HCT116 (cell line): ENCODE results near the gene CHD3. TPM values are rescaled to one million over a fixed set of nuclear protein-coding genes. Genes with fewer than 3 reads are reported as not detected.
A peak's percentile ranks its signal among the peaks of the same experiment; 100 is the strongest.

Source experiments
- ATAC-seq: fragments of 200-7000 bp; cut with Tn5 transposase; 2 replicates; pipeline ENCODE4 v1.9.1; 2020; ENCODE audit warnings: mild to moderate bottlenecking, moderate library complexity
- BruUV-seq: library from RNA; stranded (reverse); fragments of 400-500 nt; replicated peaks from 2 replicates; lab custom pipeline; 2021; lab: Mats Ljungman, UMichigan
- CTCF ChIA-PET: fragments of 300-600 bp; sonication (Branson Sonifier 250); formaldehyde crosslinking; loops from one replicate; lab custom pipeline; 2021; ENCODE audit warnings: antibody characterized with exemption; lab: Charles Lee
- POLR2A ChIA-PET: fragments of 300-600, 350-600 bp; sonication (Branson Sonifier 250); formaldehyde crosslinking; loops from one replicate; lab custom pipeline; 2021; ENCODE audit warnings: antibody characterized with exemption; lab: Charles Lee
- RAD21 ChIA-PET, 2 experiments: fragments of 300-600 bp; sonication (Branson Sonifier 250); formaldehyde crosslinking; loops; one replicate each; lab custom pipeline; 2023; ENCODE audit warnings: low total read pairs in 2 of 2; ENCODE audit not compliant: uncharacterized antibody in 2 of 2, unreplicated experiment in 2 of 2, low non-redundant PET in 1 of 2; lab: Charles Lee
- DNase-seq: peaks from one replicate; pipeline ENCODE4 v3.0.0-alpha.2; 2010; ENCODE audit warnings: low read depth, low spot score
- H2AFZ ChIP-seq: fragments of 200-600 bp; shearing (Covaris generic), sonication (generic); 2 replicates; pipeline ENCODE4 v1.6.1; 2017; ENCODE audit warnings: low read depth, mixed run types, mixed read lengths, antibody characterized with exemption, low read length; ENCODE audit not compliant: poor library complexity, severe bottlenecking
- H3K27ac ChIP-seq: 2 replicates; pipeline ENCODE4 v1.5.1; 2012; ENCODE audit warnings: low read depth, low read length
- H3K27me3 ChIP-seq: fragments of 200-600 bp; sonication (generic); 2 replicates; pipeline ENCODE4 v1.6.1; 2016; ENCODE audit warnings: mixed run types, low read length, mixed read lengths; ENCODE audit not compliant: insufficient read depth
- H3K36me3 ChIP-seq, 2 experiments: fragments of 200-500 bp in 1 of 2; fragments of 200-600 bp in 1 of 2; sonication (Bioruptor generic) in 1 of 2; sonication (generic) in 1 of 2; 2 replicates each; pipeline versions ENCODE4 v1.5.1 to v1.6.1; 2014 to 2016; ENCODE audit warnings: low read length in 2 of 2, inconsistent platforms in 1 of 2, mixed read lengths in 1 of 2, mixed run types in 1 of 2; ENCODE audit not compliant: insufficient read depth in 2 of 2, control insufficient read depth in 1 of 2
- H3K4me1 ChIP-seq, 2 experiments: fragments of 200-600 bp in 1 of 2; sonication (generic) in 1 of 2; 2 replicates each; pipeline versions ENCODE4 v1.5.1 to v1.6.1; 2012 to 2017; ENCODE audit warnings: low read length in 2 of 2, inconsistent platforms in 1 of 2, mild to moderate bottlenecking in 1 of 2, mixed read lengths in 1 of 2, mixed run types in 1 of 2, moderate library complexity in 1 of 2; ENCODE audit not compliant: insufficient read depth in 2 of 2, control insufficient read depth in 1 of 2
- H3K4me2 ChIP-seq: fragments of 200-600 bp; sonication (generic); 2 replicates; pipeline ENCODE4 v1.6.1; 2017; ENCODE audit warnings: mixed run types, low read length, mixed read lengths
- H3K4me3 ChIP-seq, 2 experiments: fragments of 200-600 bp in 1 of 2; sonication (generic) in 1 of 2; replicated peaks in 1 of 2; 2 replicates each; pipeline ENCODE4 v1.5.1; 2011 to 2016; ENCODE audit warnings: low read length in 2 of 2, control low read depth in 1 of 2, low read depth in 1 of 2, mild to moderate bottlenecking in 1 of 2, mixed read lengths in 1 of 2, mixed run types in 1 of 2
- H3K79me2 ChIP-seq: fragments of 200-600 bp; sonication (generic); 2 replicates; pipeline ENCODE4 v1.6.1; 2017; ENCODE audit warnings: mild to moderate bottlenecking, mixed run types, low read length, moderate library complexity, mixed read lengths; ENCODE audit not compliant: insufficient read depth
- H3K9ac ChIP-seq: fragments of 200-600 bp; sonication (generic); 2 replicates; pipeline ENCODE4 v1.6.1; 2016; ENCODE audit warnings: low read length, mixed read lengths
- H3K9me2 ChIP-seq: fragments of 200-600 bp; sonication (generic), shearing (Covaris generic); 2 replicates; pipeline ENCODE4 v1.6.1; 2017; ENCODE audit warnings: mixed run types, mild to moderate bottlenecking, moderate library complexity; ENCODE audit not compliant: insufficient read depth
- H3K9me3 ChIP-seq, 2 experiments: fragments of 200-500 bp in 1 of 2; fragments of 200-600 bp in 1 of 2; sonication (Bioruptor generic) in 1 of 2; sonication (generic) in 1 of 2; 2 replicates each; pipeline ENCODE4 v1.6.1; 2014 to 2017; ENCODE audit warnings: low read length in 2 of 2, mixed read lengths in 2 of 2, inconsistent platforms in 1 of 2, low read depth in 1 of 2, mild to moderate bottlenecking in 1 of 2, mixed run types in 1 of 2, moderate library complexity in 1 of 2; ENCODE audit not compliant: control insufficient read depth in 1 of 2, insufficient read depth in 1 of 2
- H4K20me1 ChIP-seq: fragments of 200-600 bp; sonication (generic), shearing (Covaris generic); 2 replicates; pipeline ENCODE4 v1.6.1; 2017; ENCODE audit warnings: mixed run types, mild to moderate bottlenecking, moderate library complexity; ENCODE audit not compliant: insufficient read depth
- CBX3 ChIP-seq: IDR thresholded peaks from 2 replicates; pipeline ENCODE4 v1.6.1; 2012; ENCODE audit warnings: low read depth
- EGR1 ChIP-seq: IDR thresholded peaks from 2 replicates; pipeline ENCODE4 v1.6.1; 2012; ENCODE audit warnings: low read depth
- EZH2 ChIP-seq: fragments of 200-600 bp; sonication (generic); IDR thresholded peaks from 2 replicates; pipeline ENCODE4 v1.6.1; 2017; ENCODE audit warnings: antibody characterized with exemption, mixed run types
- EZH2phosphoT487 ChIP-seq: fragments of 200-600 bp; IDR thresholded peaks from 2 replicates; pipeline ENCODE4 v1.6.1; 2018; ENCODE audit warnings: antibody characterized with exemption, borderline replicate concordance
- JUND ChIP-seq: IDR thresholded peaks from 2 replicates; pipeline ENCODE4 v1.6.1; 2012
- POLR2AphosphoS5 ChIP-seq: IDR thresholded peaks from 2 replicates; pipeline ENCODE4 v1.6.1; 2011; ENCODE audit warnings: mild to moderate bottlenecking, low read depth, low read length, moderate library complexity
- RAD21 ChIP-seq: IDR thresholded peaks from 2 replicates; pipeline ENCODE4 v1.6.1; 2012; ENCODE audit warnings: low read depth, mild to moderate bottlenecking
- SIN3A ChIP-seq: IDR thresholded peaks from 2 replicates; pipeline ENCODE4 v1.6.1; 2012; ENCODE audit warnings: low read depth
- SRF ChIP-seq: IDR thresholded peaks from 2 replicates; pipeline ENCODE4 v1.6.1; 2012; ENCODE audit warnings: low read depth
- YY1 ChIP-seq: IDR thresholded peaks from 2 replicates; pipeline ENCODE4 v1.6.1; 2011; ENCODE audit warnings: low read length, low read depth, moderate library complexity, mild to moderate bottlenecking; ENCODE audit not compliant: insufficient replicate concordance; ENCODE audit errors: extremely low read depth
- ZFX ChIP-seq: fragments of 450-650 bp; IDR thresholded peaks from 2 replicates; pipeline ENCODE4 v1.6.1; 2017
- intact Hi-C: fragments of 100-400 bp; cut with micrococcal nuclease; formaldehyde crosslinking; loops from 2 replicates; pipeline ENCODE4 v1.10.0; 2022
- total RNA-seq: library from RNA; stranded (reverse); gene quantifications from one replicate; pipeline ENCODE4 v1.2.1, GENCODE V29; 2021; ENCODE audit not compliant: unreplicated experiment
- TF ChIP-seq, protein P1 (sequence below): IDR thresholded peaks from 2 replicates; pipeline ENCODE4 v1.6.1; 2012
- TF ChIP-seq, protein P2 (sequence below): IDR thresholded peaks from 2 replicates; pipeline ENCODE4 v1.6.1; 2011; ENCODE audit warnings: mild to moderate bottlenecking, low read length, moderate library complexity; ENCODE audit not compliant: insufficient replicate concordance; ENCODE audit errors: extremely low read depth

CHD3 gene
- total RNA-seq, 1 experiment from 2014 or later, result 54.8 TPM

DNA sequence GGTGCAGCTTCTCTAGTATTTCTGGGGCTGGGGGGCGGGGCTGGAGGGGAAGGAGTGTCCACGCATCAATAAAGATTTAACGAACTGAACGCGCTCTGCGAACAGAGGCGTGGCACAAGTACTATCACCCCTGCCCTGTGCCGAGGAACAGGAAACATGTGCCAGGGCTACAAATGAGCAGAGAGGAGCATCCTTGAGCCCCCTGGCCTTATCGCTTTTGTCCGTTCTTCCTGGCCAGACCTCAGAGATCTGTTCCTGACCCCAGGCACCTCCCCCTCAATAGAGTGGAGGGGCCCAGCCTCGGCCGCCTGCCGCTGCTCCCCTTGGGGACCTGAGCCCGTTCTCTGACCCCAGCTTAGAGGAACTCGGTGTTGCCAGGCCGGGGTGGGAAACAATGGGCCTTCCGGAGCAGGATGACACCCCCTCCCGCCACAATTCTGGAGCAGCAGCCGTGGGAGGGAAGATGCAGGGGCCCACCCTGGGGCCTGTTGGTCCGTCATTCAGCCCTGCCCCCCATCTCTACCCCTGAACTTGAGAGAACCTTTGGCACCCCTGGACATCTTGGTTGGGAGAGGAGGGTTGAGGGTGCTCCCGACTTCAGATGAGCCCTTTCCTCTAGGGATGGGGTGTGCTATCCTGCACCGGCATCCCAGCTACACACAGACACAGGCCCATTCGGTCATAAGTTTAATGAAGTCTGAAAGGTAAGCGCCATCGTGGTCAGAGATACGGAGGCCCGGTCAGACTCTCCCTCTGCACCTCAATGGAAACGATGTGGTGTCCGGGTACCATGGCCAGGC is 32.4 kb upstream of the CHD3 start:
- no TSS peak for BruUV-seq
- ChIA-PET POLR2A (interaction anchor here (0.6 to 2.6 kb wide), 11 partner anchors 12 to 530 kb away, joined by 3 to 45 read pairs (median 4); partner anchors contain the start of gene KDM6B), CTCF (interaction anchor here (0.8 to 1.7 kb wide), 10 partner anchors 11 to 201 kb away, joined by 3 to 12 read pairs (median 6); partner anchors contain the start of gene TP53), RAD21 (interaction anchor here (0.5 to 1.7 kb wide), 4 partner anchors 21 to 31 kb away, joined by 3 to 6 read pairs (median 5); no protein-coding TSS in a partner anchor)
- Histone ChIP-seq H4K20me1 (no peaks in the 10 kb centered on the region), H2AFZ (no peak overlapping the region), H3K36me3 (peaks cover 4 to 30% of the 10 kb centered on the region in 2 experiments; a peak in 2 of 4 replicates), H3K9ac (peak overlapping the region; percentile 93), H3K4me2 (peak overlapping the region; percentile 99), H3K9me2 (no peaks in the 10 kb centered on the region), H3K79me2 (peaks cover 43% of the 10 kb centered on the region), H3K9me3 (no peaks in the 10 kb centered on the region), H3K27ac (peak overlapping the region; percentile 92), H3K4me1 (peaks cover 10 to 36% of the 10 kb centered on the region in 2 experiments; a peak in 3 of 4 replicates), H3K27me3 (no peaks in the 10 kb centered on the region), H3K4me3 (peak overlapping the region; percentile 67 to 94)
- intact Hi-C loops, result loop anchor here (2.0 kb wide), 1 partner anchor 21 kb away; the partner anchor contains the start of gene KDM6B
- ATAC-seq (no peak), DNase-seq (no peak)
- TF ChIP-seq SRF, result no peak
- no peak for TF ChIP-seq EZH2
- peak; percentile 33 for TF ChIP-seq POLR2AphosphoS5
- no peak for TF ChIP-seq JUND
- TF ChIP-seq, protein P1, sequence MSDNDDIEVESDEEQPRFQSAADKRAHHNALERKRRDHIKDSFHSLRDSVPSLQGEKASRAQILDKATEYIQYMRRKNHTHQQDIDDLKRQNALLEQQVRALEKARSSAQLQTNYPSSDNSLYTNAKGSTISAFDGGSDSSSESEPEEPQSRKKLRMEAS, result peak; percentile 61; the same call in 1 of the 2 replicates
- no peak for TF ChIP-seq EZH2phosphoT487
- TF ChIP-seq CBX3, result no peak
- no peak for TF ChIP-seq EGR1
- no peak for TF ChIP-seq RAD21
- TF ChIP-seq, protein P2, sequence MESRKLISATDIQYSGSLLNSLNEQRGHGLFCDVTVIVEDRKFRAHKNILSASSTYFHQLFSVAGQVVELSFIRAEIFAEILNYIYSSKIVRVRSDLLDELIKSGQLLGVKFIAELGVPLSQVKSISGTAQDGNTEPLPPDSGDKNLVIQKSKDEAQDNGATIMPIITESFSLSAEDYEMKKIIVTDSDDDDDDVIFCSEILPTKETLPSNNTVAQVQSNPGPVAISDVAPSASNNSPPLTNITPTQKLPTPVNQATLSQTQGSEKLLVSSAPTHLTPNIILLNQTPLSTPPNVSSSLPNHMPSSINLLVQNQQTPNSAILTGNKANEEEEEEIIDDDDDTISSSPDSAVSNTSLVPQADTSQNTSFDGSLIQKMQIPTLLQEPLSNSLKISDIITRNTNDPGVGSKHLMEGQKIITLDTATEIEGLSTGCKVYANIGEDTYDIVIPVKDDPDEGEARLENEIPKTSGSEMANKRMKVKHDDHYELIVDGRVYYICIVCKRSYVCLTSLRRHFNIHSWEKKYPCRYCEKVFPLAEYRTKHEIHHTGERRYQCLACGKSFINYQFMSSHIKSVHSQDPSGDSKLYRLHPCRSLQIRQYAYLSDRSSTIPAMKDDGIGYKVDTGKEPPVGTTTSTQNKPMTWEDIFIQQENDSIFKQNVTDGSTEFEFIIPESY, result no peak
- TF ChIP-seq ZFX, result no peak
- no peak for TF ChIP-seq SIN3A
- TF ChIP-seq YY1, result no peak
